ENCODE results near the gene SLC2A8.

Gene SLC2A8

DNA sequence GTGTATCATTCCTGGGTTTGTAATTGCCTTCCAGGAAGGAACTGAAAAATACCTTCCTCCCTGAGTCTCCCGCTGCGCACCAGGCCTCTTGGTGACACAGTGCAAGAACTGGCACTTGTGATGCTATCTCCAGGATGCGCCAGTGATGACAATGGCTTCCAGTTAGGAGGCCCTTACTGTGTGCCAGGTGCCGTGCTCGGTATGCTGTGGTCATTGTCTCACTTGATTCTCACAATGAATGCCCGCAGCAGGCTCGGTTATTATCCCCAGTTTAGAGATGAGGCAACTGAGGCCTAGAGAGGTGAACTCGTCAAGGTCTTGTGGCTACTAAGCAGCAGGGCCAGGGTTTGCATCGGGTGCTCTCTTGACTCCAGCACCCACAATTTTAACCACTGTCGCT, 31.5 kb upstream of the SLC2A8 start:
- Histone ChIP-seq H3K4me2 (ENCODE audit: low read depth, low read length, poor library complexity, severe bottlenecking) (no peak overlapping the region), H4K20me1 (ENCODE audit: insufficient read depth, low read length, poor library complexity, severe bottlenecking) (no peaks in the 10 kb centered on the region), H3K36me3 (ENCODE audit: insufficient read depth, low read length) (no peaks in the 10 kb centered on the region), H3K4me3 (ENCODE audit: low read length, poor library complexity, severe bottlenecking) (no peak overlapping the region), H3K9me3 (ENCODE audit: insufficient read depth, low read depth, low read length) (no peaks in the 10 kb centered on the region), H3K27me3 (ENCODE audit: insufficient read depth, low read length, poor library complexity, severe bottlenecking) (peaks cover 39% of the 10 kb centered on the region), H3K9me2 (replicated peaks; ENCODE audit: low read depth, low read length) (no peaks in the 10 kb centered on the region), H2AFZ (ENCODE audit: low read length) (no peak overlapping the region), H3K79me2 (ENCODE audit: insufficient read depth, low read length) (no peaks in the 10 kb centered on the region), H3K9ac (ENCODE audit: low read depth, low read length, poor library complexity, severe bottlenecking) (no peak overlapping the region), H3F3A (ENCODE audit: low read depth) (no peaks in the 10 kb centered on the region), H3K4me1 (ENCODE audit: insufficient read depth, low read length, poor library complexity, severe bottlenecking) (peaks cover 12% of the 10 kb centered on the region)
- TF ChIP-seq, protein P1, sequence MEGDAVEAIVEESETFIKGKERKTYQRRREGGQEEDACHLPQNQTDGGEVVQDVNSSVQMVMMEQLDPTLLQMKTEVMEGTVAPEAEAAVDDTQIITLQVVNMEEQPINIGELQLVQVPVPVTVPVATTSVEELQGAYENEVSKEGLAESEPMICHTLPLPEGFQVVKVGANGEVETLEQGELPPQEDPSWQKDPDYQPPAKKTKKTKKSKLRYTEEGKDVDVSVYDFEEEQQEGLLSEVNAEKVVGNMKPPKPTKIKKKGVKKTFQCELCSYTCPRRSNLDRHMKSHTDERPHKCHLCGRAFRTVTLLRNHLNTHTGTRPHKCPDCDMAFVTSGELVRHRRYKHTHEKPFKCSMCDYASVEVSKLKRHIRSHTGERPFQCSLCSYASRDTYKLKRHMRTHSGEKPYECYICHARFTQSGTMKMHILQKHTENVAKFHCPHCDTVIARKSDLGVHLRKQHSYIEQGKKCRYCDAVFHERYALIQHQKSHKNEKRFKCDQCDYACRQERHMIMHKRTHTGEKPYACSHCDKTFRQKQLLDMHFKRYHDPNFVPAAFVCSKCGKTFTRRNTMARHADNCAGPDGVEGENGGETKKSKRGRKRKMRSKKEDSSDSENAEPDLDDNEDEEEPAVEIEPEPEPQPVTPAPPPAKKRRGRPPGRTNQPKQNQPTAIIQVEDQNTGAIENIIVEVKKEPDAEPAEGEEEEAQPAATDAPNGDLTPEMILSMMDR (conservative IDR thresholded peaks at IDR 0.05; ENCODE audit: low read length): no peak
- TF ChIP-seq EZH2phosphoT487 (IDR thresholded peaks at IDR 0.05; ENCODE audit: borderline replicate concordance): no peak

DNA sequence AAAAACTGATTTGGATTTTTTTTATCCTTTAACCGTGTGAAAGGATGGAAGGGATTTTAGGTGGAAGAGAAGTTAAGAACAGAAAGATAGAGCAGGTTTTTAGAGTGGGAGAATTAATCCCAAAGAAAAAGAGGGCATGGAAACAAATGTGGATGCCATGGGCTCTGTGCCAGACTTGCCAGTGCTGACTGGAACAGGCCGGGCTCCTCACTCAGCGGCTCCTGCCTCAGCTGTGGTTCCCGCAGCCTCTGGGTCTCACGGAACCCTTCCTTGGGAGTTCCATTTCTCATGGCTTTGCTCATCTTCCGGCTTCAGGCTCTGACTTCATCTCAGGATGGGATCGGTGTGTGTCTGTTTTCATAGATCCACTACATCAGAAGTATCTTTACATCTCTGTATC, 30.4 kb upstream of the SLC2A8 start:
- TF ChIP-seq, protein P1 (conservative IDR thresholded peaks at IDR 0.05; ENCODE audit: low read length): no peak
- no peak for TF ChIP-seq EZH2phosphoT487 (IDR thresholded peaks at IDR 0.05; ENCODE audit: borderline replicate concordance)
- no peak overlapping the region for H3K9ac ChIP-seq (ENCODE audit: low read depth, low read length, poor library complexity, severe bottlenecking)
- no peak overlapping the region for H2AFZ ChIP-seq (ENCODE audit: low read length)
- H3K79me2 ChIP-seq (ENCODE audit: insufficient read depth, low read length): no peaks in the 10 kb centered on the region
- no peak overlapping the region for H3K4me3 ChIP-seq (ENCODE audit: low read length, poor library complexity, severe bottlenecking)
- H3K27me3 ChIP-seq (ENCODE audit: insufficient read depth, low read length, poor library complexity, severe bottlenecking): peaks cover 50% of the 10 kb centered on the region
- H3K4me1 ChIP-seq (ENCODE audit: insufficient read depth, low read length, poor library complexity, severe bottlenecking): peaks cover 3% of the 10 kb centered on the region
- H3K9me2 ChIP-seq (replicated peaks; ENCODE audit: low read depth, low read length): no peaks in the 10 kb centered on the region
- H3K9me3 ChIP-seq (ENCODE audit: insufficient read depth, low read depth, low read length): no peaks in the 10 kb centered on the region
- H4K20me1 ChIP-seq (ENCODE audit: insufficient read depth, low read length, poor library complexity, severe bottlenecking): no peaks in the 10 kb centered on the region
- no peaks in the 10 kb centered on the region for H3F3A ChIP-seq (ENCODE audit: low read depth)
- no peaks in the 10 kb centered on the region for H3K36me3 ChIP-seq (ENCODE audit: insufficient read depth, low read length)
- no peak overlapping the region for H3K4me2 ChIP-seq (ENCODE audit: low read depth, low read length, poor library complexity, severe bottlenecking)

- Histone ChIP-seq H3K9ac (ENCODE audit: low read depth, low read length, poor library complexity, severe bottlenecking) (no peak overlapping the region), H3K9me2 (replicated peaks; ENCODE audit: low read depth, low read length) (no peaks in the 10 kb centered on the region)
- TF ChIP-seq EZH2phosphoT487 (IDR thresholded peaks at IDR 0.05; ENCODE audit: borderline replicate concordance): no peak
- TF ChIP-seq, protein P1 (conservative IDR thresholded peaks at IDR 0.05; ENCODE audit: low read length): no peak
Observed at GRCh38 chr9:127368852-127369402, 28.0 kb upstream of the SLC2A8 start.

More at GRCh38 chr9:127368852-127369402, 28.0 kb upstream of the SLC2A8 start:
- Histone ChIP-seq H3K4me3 (ENCODE audit: low read length, poor library complexity, severe bottlenecking) (no peak overlapping the region), H3K36me3 (ENCODE audit: insufficient read depth, low read length) (no peaks in the 10 kb centered on the region), H3K4me1 (ENCODE audit: insufficient read depth, low read length, poor library complexity, severe bottlenecking) (no peaks in the 10 kb centered on the region), H2AFZ (ENCODE audit: low read length) (no peak overlapping the region), H3K9me3 (ENCODE audit: insufficient read depth, low read depth, low read length) (no peaks in the 10 kb centered on the region), H3F3A (ENCODE audit: low read depth) (no peaks in the 10 kb centered on the region), H3K79me2 (ENCODE audit: insufficient read depth, low read length) (no peaks in the 10 kb centered on the region), H3K4me2 (ENCODE audit: low read depth, low read length, poor library complexity, severe bottlenecking) (no peak overlapping the region), H4K20me1 (ENCODE audit: insufficient read depth, low read length, poor library complexity, severe bottlenecking) (no peaks in the 10 kb centered on the region), H3K27me3 (ENCODE audit: insufficient read depth, low read length, poor library complexity, severe bottlenecking) (peaks cover 67% of the 10 kb centered on the region)
